ENCODE data around the gene SIRPA. TPM values are rescaled to one million over a fixed set of nuclear protein-coding genes. Genes with fewer than 3 reads are reported as not detected.

SIRPA gene
- total and polyA plus RNA-seq, 2 donors (not counting 1 experiment from before 2014, with no cell fraction given): 25.1 to 26.6 TPM

DNA sequence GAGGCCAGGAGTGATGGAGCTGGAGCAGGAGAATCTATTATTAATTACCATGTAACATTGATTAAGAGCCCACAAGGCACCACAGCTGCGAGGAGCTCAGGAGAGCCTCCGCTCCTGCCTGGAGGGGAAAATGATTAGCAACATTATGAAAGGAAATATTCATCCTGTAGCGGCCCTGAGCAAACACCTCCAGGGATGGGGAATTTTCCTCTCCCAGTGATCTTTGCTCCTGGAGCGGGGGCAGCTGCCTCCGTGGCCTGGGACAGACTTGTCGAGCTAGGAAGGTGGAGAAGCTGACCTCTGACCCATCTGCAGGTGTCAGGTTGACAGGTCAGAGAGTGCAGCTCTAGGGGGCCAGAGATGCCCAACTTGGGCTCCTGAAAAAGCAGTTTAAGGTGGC, 40.1 kb upstream of the SIRPA start:
- Histone ChIP-seq H3K36me3 (ENCODE audit: control insufficient read depth, insufficient read depth, low read length) (no peaks in the 10 kb centered on the region), H3K4me2 (ENCODE audit: extremely low read depth, insufficient read depth, low read length) (no peak overlapping the region), H3K9me3 (ENCODE audit: control insufficient read depth, insufficient read depth, low read depth, low read length) (no peaks in the 10 kb centered on the region), H3K79me2 (ENCODE audit: control insufficient read depth, insufficient read depth, low read length) (no peaks in the 10 kb centered on the region), H2AFZ (ENCODE audit: low read length) (no peak overlapping the region), H3K4me3 (replicated peaks in 1 of 4; ENCODE audit: control extremely low read depth in 1 of 4, insufficient read depth in 1 of 4, low read depth in 3 of 4, low read length in 4 of 4) (no peak overlapping the region), H3K27me3 (ENCODE audit: control insufficient read depth, insufficient read depth, low read length) (peaks cover 35% of the 10 kb centered on the region), H3K4me1 (ENCODE audit: control insufficient read depth, extremely low read depth, insufficient read depth, low read length) (peaks cover under 1% of the 10 kb centered on the region), H4K20me1 (ENCODE audit: control insufficient read depth, extremely low read depth, insufficient read depth, low read length) (no peaks in the 10 kb centered on the region), H3K27ac (ENCODE audit: insufficient read depth, low read length) (no peak overlapping the region), H3K9ac (ENCODE audit: insufficient read depth, low read length) (no peak overlapping the region)
- no peak for DNase-seq (ENCODE audit: low read depth in 2 of 2)
- TF ChIP-seq CTCF (conservative IDR thresholded peaks at IDR 0.05 in 1 of 2, IDR thresholded peaks at IDR 0.05 in 1 of 2; ENCODE audit: low read depth in 1 of 2, low read length in 2 of 2) (no peak), EZH2 (IDR thresholded peaks at IDR 0.05; ENCODE audit: low read length, missing control alignments) (no peak)

GRCh38 chr20:1855690-1856089, 39.5 kb upstream of the SIRPA start:
- H3K4me2 ChIP-seq (ENCODE audit: extremely low read depth, insufficient read depth, low read length): no peak overlapping the region
- no peaks in the 10 kb centered on the region for H3K36me3 ChIP-seq (ENCODE audit: control insufficient read depth, insufficient read depth, low read length)
- no peak overlapping the region for H3K4me3 ChIP-seq (replicated peaks in 1 of 4; ENCODE audit: control extremely low read depth in 1 of 4, insufficient read depth in 1 of 4, low read depth in 3 of 4, low read length in 4 of 4)
- H2AFZ ChIP-seq (ENCODE audit: low read length): no peak overlapping the region
- H3K27ac ChIP-seq (ENCODE audit: insufficient read depth, low read length): no peak overlapping the region
- no peaks in the 10 kb centered on the region for H3K79me2 ChIP-seq (ENCODE audit: control insufficient read depth, insufficient read depth, low read length)
- no peaks in the 10 kb centered on the region for H4K20me1 ChIP-seq (ENCODE audit: control insufficient read depth, extremely low read depth, insufficient read depth, low read length)
- peaks cover 35% of the 10 kb centered on the region for H3K27me3 ChIP-seq (ENCODE audit: control insufficient read depth, insufficient read depth, low read length)
- H3K4me1 ChIP-seq (ENCODE audit: control insufficient read depth, extremely low read depth, insufficient read depth, low read length): peaks cover 3% of the 10 kb centered on the region
- no peaks in the 10 kb centered on the region for H3K9me3 ChIP-seq (ENCODE audit: control insufficient read depth, insufficient read depth, low read depth, low read length)
- DNase-seq (ENCODE audit: low read depth in 2 of 2): no peak
- H3K9ac ChIP-seq (ENCODE audit: insufficient read depth, low read length): no peak overlapping the region
- TF ChIP-seq CTCF (conservative IDR thresholded peaks at IDR 0.05 in 1 of 2, IDR thresholded peaks at IDR 0.05 in 1 of 2; ENCODE audit: low read depth in 1 of 2, low read length in 2 of 2): no peak
- no peak for TF ChIP-seq EZH2 (IDR thresholded peaks at IDR 0.05; ENCODE audit: low read length, missing control alignments)

DNA sequence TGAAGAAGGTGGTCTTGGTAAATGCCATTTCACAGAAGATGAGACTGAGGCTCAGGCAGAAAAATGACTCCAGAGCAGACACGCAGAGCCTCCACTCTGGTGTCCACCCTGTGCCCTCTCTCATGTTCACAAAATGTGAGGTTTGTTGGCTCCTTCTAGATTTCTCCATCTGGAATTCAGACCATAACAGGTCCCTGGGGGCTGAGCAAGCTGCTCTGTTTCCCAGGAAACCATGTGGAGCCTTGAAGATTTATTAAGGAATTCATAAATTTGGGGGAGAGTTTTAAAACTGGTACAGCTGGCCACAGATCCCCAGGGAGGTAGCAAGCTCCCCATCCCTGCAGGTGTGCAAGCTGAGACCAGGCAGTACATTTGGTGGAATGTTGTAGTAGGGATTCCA, 38.8 kb upstream of the SIRPA start:
- Histone ChIP-seq H3K4me1 (ENCODE audit: control insufficient read depth, extremely low read depth, insufficient read depth, low read length) (peaks cover 3% of the 10 kb centered on the region), H3K27me3 (ENCODE audit: control insufficient read depth, insufficient read depth, low read length) (peaks cover 35% of the 10 kb centered on the region), H3K4me3 (replicated peaks in 1 of 4; ENCODE audit: control extremely low read depth in 1 of 4, insufficient read depth in 1 of 4, low read depth in 3 of 4, low read length in 4 of 4) (no peak overlapping the region), H3K79me2 (ENCODE audit: control insufficient read depth, insufficient read depth, low read length) (no peaks in the 10 kb centered on the region), H2AFZ (ENCODE audit: low read length) (no peak overlapping the region), H3K9me3 (ENCODE audit: control insufficient read depth, insufficient read depth, low read depth, low read length) (no peaks in the 10 kb centered on the region), H3K36me3 (ENCODE audit: control insufficient read depth, insufficient read depth, low read length) (no peaks in the 10 kb centered on the region), H3K9ac (ENCODE audit: insufficient read depth, low read length) (no peak overlapping the region), H3K4me2 (ENCODE audit: extremely low read depth, insufficient read depth, low read length) (no peak overlapping the region), H4K20me1 (ENCODE audit: control insufficient read depth, extremely low read depth, insufficient read depth, low read length) (no peaks in the 10 kb centered on the region), H3K27ac (ENCODE audit: insufficient read depth, low read length) (no peak overlapping the region)
- TF ChIP-seq EZH2 (IDR thresholded peaks at IDR 0.05; ENCODE audit: low read length, missing control alignments) (no peak), CTCF (conservative IDR thresholded peaks at IDR 0.05 in 1 of 2, IDR thresholded peaks at IDR 0.05 in 1 of 2; ENCODE audit: low read depth in 1 of 2, low read length in 2 of 2) (no peak)
- no peak for DNase-seq (ENCODE audit: low read depth in 2 of 2)

Data from fibroblast of lung (primary cell).